GM12874 (cell line): ENCODE data around the gene GLP1R.

Experiments used
- TF ChIP-seq, protein P1 (sequence below): IDR thresholded peaks from 2 replicates; pipeline ENCODE4 v1.5.1; 2011; ENCODE audit warnings: low read depth, mild to moderate bottlenecking, control low read depth, low read length, moderate library complexity; ENCODE audit not compliant: insufficient read depth

The GLP1R gene

DNA sequence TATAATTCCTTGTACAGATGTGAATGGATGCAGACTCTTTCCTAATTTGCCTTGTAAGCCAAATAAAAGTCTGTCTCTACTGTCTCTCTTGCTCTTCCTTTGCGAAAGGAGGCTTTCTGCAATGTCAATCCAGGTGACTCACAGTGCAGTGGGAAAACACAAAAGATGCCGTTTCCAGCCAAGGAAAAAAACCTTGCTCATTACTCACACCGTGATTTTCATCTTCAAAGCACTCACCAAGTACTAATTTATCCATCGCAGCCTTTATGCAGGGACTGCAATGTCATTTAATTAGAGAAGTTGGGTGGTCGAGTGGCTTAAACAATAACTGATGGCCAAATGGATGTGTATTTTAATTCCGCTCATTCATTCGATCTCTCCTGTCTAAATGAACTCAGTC, 42.6 kb downstream of the GLP1R start:
- TF ChIP-seq, protein P1, sequence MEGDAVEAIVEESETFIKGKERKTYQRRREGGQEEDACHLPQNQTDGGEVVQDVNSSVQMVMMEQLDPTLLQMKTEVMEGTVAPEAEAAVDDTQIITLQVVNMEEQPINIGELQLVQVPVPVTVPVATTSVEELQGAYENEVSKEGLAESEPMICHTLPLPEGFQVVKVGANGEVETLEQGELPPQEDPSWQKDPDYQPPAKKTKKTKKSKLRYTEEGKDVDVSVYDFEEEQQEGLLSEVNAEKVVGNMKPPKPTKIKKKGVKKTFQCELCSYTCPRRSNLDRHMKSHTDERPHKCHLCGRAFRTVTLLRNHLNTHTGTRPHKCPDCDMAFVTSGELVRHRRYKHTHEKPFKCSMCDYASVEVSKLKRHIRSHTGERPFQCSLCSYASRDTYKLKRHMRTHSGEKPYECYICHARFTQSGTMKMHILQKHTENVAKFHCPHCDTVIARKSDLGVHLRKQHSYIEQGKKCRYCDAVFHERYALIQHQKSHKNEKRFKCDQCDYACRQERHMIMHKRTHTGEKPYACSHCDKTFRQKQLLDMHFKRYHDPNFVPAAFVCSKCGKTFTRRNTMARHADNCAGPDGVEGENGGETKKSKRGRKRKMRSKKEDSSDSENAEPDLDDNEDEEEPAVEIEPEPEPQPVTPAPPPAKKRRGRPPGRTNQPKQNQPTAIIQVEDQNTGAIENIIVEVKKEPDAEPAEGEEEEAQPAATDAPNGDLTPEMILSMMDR, result no peak

DNA sequence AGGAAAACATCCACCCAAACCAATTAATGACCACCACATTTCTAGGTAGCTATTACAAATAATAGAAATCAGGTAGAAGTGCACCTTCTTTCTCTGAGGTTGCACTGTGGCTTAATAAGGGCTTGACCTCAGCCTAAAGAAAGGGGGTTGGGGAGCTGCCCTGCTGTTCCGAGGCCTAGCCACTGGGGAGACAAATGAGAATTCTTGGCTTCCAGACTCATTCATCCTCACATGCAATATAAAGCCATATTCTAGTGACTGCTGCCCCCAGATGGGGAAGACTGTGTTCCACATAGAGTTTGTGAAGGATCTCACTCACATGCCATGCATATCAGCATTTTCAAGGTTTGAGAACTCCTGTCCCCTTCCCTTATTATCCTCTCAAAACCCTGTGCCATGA, 43.5 kb downstream of the GLP1R start:
- TF ChIP-seq, protein P1, result no peak

DNA sequence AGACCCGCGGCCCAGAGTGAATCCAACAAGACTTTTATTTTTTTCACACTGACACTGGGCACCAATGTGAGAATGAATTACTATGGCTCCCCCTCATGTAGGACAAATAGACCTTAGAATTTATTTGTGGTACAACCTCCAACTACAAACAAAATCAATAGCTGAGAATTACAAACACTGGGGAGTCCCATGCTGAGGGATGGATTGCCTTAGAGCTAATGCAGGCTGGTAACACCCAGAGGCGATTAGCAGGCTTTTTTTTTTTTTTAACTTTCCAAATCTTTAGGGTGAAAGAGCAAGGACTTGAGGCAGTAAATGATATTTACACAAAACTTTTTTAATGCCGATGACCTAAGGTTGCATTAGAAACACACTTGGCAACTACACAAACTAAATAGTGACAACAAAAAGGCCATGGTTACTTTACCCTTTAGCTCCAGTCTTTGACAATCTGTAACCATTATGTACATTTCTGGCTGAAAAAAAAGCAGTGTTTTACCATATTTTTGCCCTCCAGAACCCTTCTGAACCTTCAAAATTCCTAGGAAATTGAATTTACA, 44.6 kb downstream of the GLP1R start:
- TF ChIP-seq, protein P1, result no peak

DNA sequence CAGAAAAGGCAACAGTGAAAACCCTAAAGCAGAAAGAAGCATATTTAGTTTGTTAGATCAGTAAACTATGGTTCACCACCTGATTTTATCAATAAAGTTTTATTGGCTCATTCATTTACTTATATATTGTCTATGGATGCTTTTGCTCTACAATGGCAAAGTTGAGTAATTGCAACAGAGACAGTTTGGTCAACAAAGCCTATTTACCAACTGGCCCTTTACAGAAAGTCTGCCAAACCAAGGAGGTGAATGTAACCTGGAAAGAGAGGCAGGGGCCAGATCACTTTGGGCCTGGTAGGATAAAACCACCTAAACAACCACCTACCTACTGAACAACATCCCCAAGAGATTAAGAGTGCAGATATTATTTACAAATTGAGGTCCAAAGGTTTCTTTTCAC, 47.0 kb downstream of the GLP1R start:
- TF ChIP-seq, protein P1, result no peak

DNA sequence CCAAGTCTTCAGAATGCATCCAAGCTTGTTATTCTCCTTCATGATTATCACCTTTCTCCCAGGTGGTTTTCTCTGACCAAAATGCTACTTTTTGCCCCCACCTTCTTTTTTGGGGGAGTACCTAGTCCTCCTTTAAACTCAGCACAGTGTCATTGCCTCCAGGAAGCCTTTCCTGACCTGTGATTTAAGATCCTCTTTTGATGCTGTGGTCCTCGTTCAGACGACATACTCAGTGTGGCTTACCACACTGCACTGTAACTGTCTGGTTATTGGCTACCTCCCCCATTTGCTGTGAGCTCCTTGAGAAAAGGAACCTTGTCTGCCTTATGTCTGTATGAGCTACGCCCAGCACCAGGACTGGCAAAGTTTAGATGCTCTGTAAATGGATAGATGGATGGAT, 51.8 kb downstream of the GLP1R start:
- TF ChIP-seq, protein P1, result no peak

DNA sequence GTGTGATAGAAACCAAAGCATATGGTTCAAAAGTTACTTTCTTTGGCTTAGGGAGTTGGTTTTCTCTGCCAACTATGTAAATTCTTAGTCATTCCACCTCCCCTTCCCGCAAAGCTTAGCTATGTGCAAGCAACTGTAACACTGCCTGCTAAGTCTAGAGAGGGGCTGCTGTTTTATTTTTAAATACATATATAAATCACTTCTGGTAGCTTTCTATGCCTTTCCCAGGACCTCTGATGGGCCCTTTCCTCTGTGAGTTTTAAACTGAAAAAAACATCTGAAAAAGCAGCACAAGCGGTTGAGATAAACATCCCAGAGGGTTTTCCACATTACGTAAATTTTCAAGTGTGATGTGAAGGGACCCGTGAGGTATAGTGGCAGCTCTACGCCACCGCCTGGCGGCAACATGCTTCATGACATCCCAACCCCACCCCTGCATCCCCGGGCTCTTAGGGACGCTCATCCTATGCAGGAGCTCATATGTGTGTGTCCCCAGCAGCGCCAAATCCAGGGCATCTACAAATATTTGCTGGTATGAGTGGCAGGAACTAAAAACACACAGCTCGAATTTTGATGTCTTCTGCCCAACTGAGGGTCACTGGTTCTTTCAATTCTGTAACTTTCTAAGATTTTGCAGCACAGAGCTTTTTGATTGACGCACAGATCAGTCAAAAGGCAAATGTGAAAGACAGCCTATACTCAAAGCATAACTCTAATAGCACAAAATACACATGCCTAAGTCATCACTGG, 53.7 kb downstream of the GLP1R start:
- TF ChIP-seq, protein P1, result peak; percentile 60

DNA sequence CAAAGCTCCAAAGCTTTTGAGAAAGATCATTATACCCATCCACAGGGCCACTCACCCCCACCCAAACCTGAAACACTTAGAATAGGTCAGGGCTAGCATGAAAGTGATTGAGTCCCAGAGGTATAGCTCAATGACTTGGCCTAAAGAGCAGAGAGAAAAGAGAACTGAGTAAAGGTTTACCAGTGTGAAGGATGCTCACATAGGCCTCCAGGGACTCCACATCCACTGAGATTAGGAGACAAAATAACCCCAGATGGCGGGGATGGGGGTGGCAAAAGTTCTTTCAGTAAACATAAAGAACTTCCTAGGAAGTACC, 54.2 kb downstream of the GLP1R start:
- TF ChIP-seq, protein P1, result no peak

DNA sequence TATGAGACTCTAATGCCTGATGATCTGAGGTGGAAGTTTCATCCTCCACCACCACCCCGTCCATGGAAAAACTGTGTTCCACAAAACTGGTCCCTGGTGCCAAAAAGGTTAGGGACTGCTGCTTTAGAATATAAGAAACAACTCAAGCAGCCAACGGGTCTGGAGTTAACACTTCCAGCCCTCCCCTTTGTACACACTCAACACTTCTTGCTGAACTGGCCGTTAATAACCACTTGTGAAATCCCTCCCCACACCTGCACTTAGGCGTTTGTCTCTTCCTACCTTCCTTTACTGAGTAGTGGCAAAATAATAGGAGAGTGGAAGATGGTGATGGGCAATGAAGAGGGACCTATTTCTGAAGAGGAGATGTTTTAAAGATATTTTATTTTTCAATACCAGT, 55.9 kb downstream of the GLP1R start:
- TF ChIP-seq, protein P1, result no peak
